NCI-H146 (cell line): ENCODE results near the gene NTM.

Experiments
- DNase-seq: peaks from one replicate; lab custom pipeline; 2025; lab: John Stamatoyannopoulos, UW

The NTM gene

GRCh38 chr11:131824771-131825170, 454.4 kb downstream of the NTM start:
- no peak for DNase-seq

DNA sequence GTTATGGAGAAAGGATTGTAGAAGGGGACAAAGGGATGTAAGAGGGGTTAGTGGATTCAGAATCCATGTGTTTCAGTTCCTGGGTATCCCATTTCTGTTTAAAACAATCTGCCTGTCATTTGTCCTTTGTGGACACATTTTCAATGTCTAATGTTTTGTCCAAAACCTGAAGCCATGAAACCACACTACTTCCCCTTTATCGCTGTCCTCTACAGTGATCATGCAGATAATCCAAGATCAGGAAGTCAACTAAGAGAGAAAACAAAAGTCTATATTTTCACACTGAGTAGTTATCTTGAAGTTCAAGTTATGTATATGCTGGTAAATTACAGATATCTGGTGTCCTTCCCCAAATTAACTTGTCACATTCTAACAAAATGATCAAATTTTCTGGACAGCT, 457.0 kb downstream of the NTM start:
- DNase-seq: no peak

- no peak for DNase-seq
These were observed 459.3 kb downstream of the NTM start for GRCh38 chr11:131829725-131830124.

GRCh38 chr11:131832079-131832478, 461.7 kb downstream of the NTM start:
- no peak for DNase-seq

GRCh38 chr11:131833366-131833765, 463.0 kb downstream of the NTM start:
- DNase-seq: no peak

DNA sequence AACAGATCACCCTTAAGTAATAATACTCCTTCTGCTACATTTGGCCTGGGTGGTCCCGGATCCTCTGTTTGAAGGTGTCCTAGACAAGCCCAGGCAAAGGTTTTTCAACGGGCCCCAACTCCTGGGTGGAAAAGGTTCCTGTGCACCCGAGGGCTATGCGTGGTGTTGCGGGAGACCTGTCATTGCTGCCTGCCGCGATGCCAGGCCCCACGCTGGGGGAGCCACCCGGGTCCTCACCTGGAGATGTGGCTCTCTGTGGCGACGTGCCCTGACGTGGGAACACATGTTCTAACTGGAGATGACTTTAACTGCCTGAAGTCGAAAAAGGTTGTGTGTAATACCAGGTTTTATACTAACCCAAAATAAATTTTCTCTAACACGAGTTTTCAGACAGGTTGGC, 467.1 kb downstream of the NTM start:
- no peak for DNase-seq

DNA sequence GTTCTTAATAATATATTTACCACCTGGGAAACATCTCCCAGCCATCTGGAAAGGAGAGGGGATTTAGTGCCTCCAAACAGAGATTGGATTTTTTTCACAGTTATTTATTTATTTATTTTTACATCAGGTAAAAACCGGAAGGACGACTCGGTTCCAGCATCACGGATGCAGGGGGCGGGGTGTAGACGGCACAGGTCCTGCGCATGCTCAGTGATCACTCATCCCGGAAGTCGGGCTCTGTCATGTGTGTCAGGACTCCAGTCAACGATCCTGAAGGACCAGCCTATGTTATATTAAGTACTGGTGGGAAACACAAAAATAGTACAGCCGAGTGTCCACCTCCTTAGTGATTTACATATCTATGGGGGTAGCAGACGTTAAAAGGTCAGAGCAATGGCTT, 467.6 kb downstream of the NTM start:
- DNase-seq: peak; percentile 21

- no peak for DNase-seq
These were observed 468.9 kb downstream of the NTM start for GRCh38 chr11:131839326-131839725.

DNA sequence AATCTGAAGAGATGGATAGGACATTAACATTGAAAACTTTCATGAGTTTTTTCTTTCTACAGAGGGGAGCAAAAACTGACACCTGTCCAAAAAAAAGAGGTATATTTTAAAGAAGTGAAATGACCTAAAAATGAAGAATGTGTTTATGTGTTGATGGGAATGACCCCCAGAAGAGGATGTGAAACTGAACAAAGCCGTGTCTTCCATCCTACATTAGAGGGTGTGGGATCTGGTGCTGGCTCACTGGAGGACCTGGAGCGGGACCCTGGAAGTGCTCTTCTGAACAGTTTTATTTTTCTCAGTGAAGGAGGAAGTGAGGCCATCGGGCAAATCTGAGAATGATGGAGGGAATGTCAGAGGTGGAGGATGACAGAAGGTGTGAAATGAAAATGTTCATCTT, 470.1 kb downstream of the NTM start:
- no peak for DNase-seq

GRCh38 chr11:131841028-131841427, 470.6 kb downstream of the NTM start:
- no peak for DNase-seq

GRCh38 chr11:131841925-131842635, 471.7 kb downstream of the NTM start:
- DNase-seq: no peak

GRCh38 chr11:131845255-131845654, 474.8 kb downstream of the NTM start:
- no peak for DNase-seq

DNA sequence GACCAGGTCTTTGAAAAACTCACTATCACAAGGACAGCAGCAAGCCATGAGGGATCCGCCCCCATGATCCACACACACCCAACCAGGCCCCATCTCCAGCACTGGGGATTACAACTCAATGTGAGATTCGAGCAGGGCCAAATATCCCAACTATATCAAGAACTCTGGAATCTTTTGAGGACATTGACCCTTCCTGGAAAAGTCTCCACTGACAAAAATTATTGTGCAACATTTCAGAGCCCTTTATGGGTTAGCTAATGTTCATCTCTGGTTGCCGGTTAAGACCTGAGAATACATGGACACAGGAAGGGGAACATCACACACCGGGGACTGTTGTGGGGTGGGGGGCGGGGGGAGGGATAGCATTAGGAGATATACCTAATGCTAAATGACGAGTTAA, 479.1 kb downstream of the NTM start:
- no peak for DNase-seq

DNA sequence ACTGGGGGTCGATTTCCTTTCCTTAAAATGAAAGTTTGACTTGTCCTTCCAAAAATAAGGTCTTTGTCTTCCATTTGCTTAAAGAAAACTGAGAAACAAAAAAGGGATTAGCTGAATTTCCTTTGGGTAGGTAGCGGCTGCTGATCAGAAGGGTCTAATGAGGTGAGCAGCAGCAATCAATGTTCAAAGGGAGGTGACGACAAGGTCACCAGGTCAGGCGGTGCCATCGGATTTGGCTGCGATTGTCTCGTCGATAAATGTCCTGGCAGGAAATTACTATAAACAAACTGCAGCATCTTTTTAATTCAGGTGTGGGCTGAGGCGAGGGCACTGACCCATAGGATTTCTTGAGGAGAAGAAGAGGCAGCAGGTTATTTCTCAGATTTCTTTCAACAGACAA, 480.1 kb downstream of the NTM start:
- DNase-seq: no peak

DNA sequence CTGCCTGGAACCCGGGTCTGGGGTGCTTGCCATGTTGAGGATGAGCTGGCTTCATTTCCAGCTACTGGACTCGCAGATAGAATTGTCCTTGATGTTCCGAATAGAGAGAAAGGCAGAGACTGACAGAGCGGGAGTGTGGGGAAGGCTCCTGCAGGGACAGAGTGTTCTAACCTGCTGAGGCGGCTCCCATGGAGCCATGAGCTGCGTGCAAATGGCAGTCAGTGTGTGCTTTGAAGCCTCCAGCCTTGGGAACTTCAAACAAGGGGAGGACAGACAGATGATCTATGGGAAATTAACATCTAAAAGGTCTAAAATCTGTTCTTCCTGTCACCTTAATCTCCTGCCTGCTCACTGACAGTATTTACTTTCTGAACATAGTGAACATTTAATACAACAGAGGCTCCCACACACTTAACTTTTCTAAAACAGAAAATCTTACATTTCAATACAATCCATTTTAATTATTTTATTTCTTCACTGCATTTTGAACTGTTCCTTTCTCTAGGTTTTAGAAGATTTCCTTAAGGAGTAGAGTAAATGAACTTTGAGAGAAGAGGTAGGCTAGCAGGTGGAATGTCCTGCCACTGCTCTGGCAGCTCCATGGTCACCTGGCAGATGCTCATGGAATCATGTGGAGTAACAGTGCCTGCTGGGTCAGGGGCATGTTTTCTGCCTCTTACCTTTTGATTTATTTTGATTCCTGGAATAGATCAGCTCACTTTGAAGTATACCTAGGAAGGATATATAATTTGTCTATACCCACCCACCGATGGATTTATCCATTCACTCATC, 481.7 kb downstream of the NTM start:
- no peak for DNase-seq

DNA sequence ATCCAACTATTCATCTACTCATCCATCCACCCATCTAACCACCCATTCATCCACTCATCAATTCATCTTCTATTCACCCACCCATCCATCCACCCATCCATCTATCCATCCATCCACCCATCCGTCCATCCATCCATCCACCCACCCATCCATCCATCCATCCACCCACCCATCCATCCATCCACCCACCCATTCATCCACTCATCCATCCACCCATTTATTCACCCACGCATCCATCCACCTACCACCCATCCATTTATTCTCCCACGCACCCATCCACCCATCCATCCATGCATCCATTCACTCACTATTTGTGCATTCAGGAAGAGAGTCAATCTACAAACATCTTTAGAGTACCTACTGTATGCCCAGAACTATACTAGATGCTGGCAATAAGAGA, 482.3 kb downstream of the NTM start:
- DNase-seq: no peak

DNA sequence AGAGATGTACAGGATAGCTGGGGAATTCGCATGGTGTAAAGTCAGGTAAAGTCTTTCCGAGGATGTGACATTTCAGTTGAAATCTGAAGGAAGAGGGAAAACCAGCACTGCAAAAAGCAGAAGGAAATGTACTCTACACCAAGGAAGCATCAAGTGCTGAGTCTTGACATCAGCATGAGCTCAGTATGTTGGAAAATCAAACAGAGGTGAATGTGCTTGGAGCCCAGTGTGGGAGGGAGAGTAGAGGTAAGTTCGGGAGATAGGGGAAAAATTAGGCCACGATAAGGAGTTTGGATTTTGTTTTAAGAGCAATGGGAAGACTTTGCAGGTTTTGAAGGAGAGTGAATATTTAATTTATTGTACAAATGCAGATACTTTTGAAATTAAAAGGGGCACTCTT, 484.0 kb downstream of the NTM start:
- DNase-seq: no peak

DNA sequence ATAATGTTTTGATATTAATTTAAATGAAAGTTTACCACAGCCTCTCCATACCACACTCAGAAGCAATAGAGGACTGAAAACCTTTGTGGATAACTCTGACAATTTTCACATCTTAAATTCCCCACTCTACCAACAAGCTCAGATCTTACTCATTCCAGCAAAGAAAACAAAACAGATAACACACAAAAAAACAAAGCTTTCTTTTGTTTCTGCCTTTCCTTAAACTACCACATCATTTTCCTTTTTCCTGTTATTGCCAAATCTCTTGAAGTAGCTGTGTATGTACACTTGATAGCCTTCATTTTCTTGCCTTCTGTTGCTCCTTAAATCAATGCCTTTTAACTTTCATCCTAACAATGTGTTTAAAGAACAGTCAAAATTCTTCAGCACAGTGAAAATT, 484.9 kb downstream of the NTM start:
- DNase-seq: no peak

GRCh38 chr11:131857246-131857645, 486.8 kb downstream of the NTM start:
- DNase-seq: no peak

- DNase-seq: no peak
These were observed 488.1 kb downstream of the NTM start for GRCh38 chr11:131858505-131858904.

DNA sequence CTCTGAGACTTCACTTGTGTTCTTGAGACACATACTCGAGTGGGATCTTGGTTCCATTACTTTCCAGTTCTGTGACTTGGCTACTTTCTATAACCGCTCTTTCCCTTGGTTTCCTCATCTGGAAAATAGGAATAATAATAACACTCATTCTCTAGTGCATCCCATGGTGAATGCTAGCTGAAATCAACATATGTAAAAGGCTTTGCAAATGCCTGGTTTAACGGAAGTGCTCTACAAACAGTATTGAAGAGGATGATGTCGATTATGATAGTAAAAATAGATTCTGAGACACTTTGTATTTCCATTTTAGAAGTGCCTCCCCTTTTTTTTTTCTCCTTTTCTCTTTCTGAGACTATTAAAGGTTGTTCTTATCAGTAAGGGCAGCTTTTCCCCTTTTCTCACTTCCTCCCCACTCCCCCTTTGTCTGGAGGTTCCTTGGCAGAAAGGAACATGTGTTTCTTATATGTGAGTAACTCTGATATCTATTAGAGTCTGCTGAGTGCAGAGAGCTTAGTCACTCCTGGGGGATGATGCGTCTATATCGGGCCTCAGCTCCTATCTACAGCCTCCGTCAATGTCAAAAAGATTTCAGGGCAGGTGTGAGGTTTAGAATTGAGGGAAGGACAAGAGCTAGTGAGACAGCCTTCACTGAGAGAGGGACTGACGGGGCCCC, 489.3 kb downstream of the NTM start:
- no peak for DNase-seq

- DNase-seq: peak; percentile 14
These were observed 493.8 kb downstream of the NTM start for GRCh38 chr11:131864228-131864627.

DNA sequence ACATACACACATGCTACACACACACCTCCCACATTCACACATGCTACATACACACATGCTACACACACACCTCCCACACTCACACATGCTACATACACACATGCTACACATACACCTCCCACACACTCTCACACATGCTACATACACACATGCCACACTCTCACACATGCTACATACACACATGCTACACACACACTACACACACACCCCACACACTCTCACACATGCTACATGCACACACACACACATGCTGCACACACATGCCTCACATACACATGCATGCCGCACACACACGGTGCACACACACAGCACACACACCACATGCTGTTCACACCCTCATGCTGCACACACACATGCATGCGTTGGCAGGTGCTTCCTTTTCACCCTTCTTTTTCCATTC, 495.4 kb downstream of the NTM start:
- no peak for DNase-seq
